ENCODE results near the gene KRT75.

KRT75 gene

GRCh38 chr12:52378091-52378490 is 56.1 kb downstream of the KRT75 start:
- Histone ChIP-seq H3K27me3 (no peaks in the 10 kb centered on the region), H4K20me1 (no peaks in the 10 kb centered on the region), H3K4me3 (no peak overlapping the region), H3K36me3 (no peaks in the 10 kb centered on the region), H3K9me3 (replicated peaks in 1 of 11) (no peaks in the 10 kb centered on the region), H3K4me1 (peaks cover 0 to 8% (median 0%) of the 10 kb centered on the region in 10 experiments; a peak in 1 of 20 replicates), H3K9ac (no peak overlapping the region), H3K27ac (no peak overlapping the region), H3K4me2 (no peak overlapping the region)
- no peak for TF ChIP-seq Cebpa-rat (IDR thresholded peaks at IDR 0.05)

GRCh38 chr12:52377266-52377665 is 56.9 kb downstream of the KRT75 start:
- H3K27ac ChIP-seq = no peak overlapping the region
- no peak overlapping the region for H3K9ac ChIP-seq
- no peak for TF ChIP-seq Cebpa-rat (IDR thresholded peaks at IDR 0.05)
- H3K4me2 ChIP-seq = no peak overlapping the region
- 0 out of 20 replicates have a peak, but pooled peaks cover 0 to 1% (median 0%) of the 10 kb centered on the region in 10 experiments for H3K4me1 ChIP-seq
- H3K27me3 ChIP-seq = no peaks in the 10 kb centered on the region
- no peaks in the 10 kb centered on the region for H3K9me3 ChIP-seq (replicated peaks in 1 of 11)
- H4K20me1 ChIP-seq = no peaks in the 10 kb centered on the region
- H3K36me3 ChIP-seq = no peaks in the 10 kb centered on the region
- no peak overlapping the region for H3K4me3 ChIP-seq

All from BLaER1 treated with 17β-estradiol and CSF1 and Interleukin-3, amounts not matched to agents 10 nM and 100 nM (cell line).